ENCODE data around the gene BCAS3.
A peak's percentile ranks its signal among the peaks of the same experiment; 100 is the strongest.

Gene BCAS3

GRCh38 chr17:61070649-61071048 lies 393.0 kb downstream of the BCAS3 start:
- no peak for DNase-seq (ENCODE audit: low read depth)

- DNase-seq (ENCODE audit: low read depth): no peak
Measured at GRCh38 chr17:61072648-61073047, 395.0 kb downstream of the BCAS3 start.

GRCh38 chr17:61073131-61073530 lies 395.5 kb downstream of the BCAS3 start:
- DNase-seq (ENCODE audit: low read depth): no peak

GRCh38 chr17:61073799-61074513 lies 396.3 kb downstream of the BCAS3 start:
- DNase-seq (ENCODE audit: low read depth): no peak

GRCh38 chr17:61075988-61076387 lies 398.3 kb downstream of the BCAS3 start:
- no peak for DNase-seq (ENCODE audit: low read depth)

- no peak for DNase-seq (ENCODE audit: low read depth)
Measured at GRCh38 chr17:61076621-61077031, 399.0 kb downstream of the BCAS3 start.

- no peak for DNase-seq (ENCODE audit: low read depth)
Measured at GRCh38 chr17:61081959-61082358, 404.3 kb downstream of the BCAS3 start.

- DNase-seq (ENCODE audit: low read depth): no peak
Measured at GRCh38 chr17:61084260-61084659, 406.6 kb downstream of the BCAS3 start.

- DNase-seq (ENCODE audit: low read depth): no peak
Measured at GRCh38 chr17:61087024-61087423, 409.4 kb downstream of the BCAS3 start.

GRCh38 chr17:61088556-61088955 lies 410.9 kb downstream of the BCAS3 start:
- DNase-seq (ENCODE audit: low read depth): no peak

- DNase-seq (ENCODE audit: low read depth): no peak
Measured at GRCh38 chr17:61091096-61091495, 413.4 kb downstream of the BCAS3 start.

- DNase-seq (ENCODE audit: low read depth): no peak
Measured at GRCh38 chr17:61097781-61098180, 420.1 kb downstream of the BCAS3 start.

GRCh38 chr17:61106354-61106753 lies 428.7 kb downstream of the BCAS3 start:
- DNase-seq (ENCODE audit: low read depth): no peak

- no peak for DNase-seq (ENCODE audit: low read depth)
Measured at GRCh38 chr17:61116577-61116976, 438.9 kb downstream of the BCAS3 start.

GRCh38 chr17:61117983-61118382 lies 440.3 kb downstream of the BCAS3 start:
- no peak for DNase-seq (ENCODE audit: low read depth)

- no peak for DNase-seq (ENCODE audit: low read depth)
Measured at GRCh38 chr17:61118871-61119270, 441.2 kb downstream of the BCAS3 start.

- DNase-seq (ENCODE audit: low read depth): no peak
Measured at GRCh38 chr17:61122326-61122913, 444.8 kb downstream of the BCAS3 start.

GRCh38 chr17:61124562-61124961 lies 446.9 kb downstream of the BCAS3 start:
- DNase-seq (ENCODE audit: low read depth): no peak

- no peak for DNase-seq (ENCODE audit: low read depth)
Measured at GRCh38 chr17:61126473-61127249, 449.0 kb downstream of the BCAS3 start.

- peak; percentile 5 for DNase-seq (ENCODE audit: low read depth)
Measured at GRCh38 chr17:61127960-61128359, 450.3 kb downstream of the BCAS3 start.

GRCh38 chr17:61128661-61129115 lies 451.0 kb downstream of the BCAS3 start:
- DNase-seq (ENCODE audit: low read depth): peak; percentile 33

GRCh38 chr17:61129267-61130254 lies 451.9 kb downstream of the BCAS3 start:
- no peak for DNase-seq (ENCODE audit: low read depth)
